Measurements from ENCODE around the gene U2AF2. TPM values are rescaled to one million over a fixed set of nuclear protein-coding genes. Genes with fewer than 3 reads are reported as not detected.

U2AF2 gene
- total and polyA plus RNA-seq, 9 of the 15 experiments (the other 6 are each of a cell fraction or from before 2014, with no cell fraction given) = 3.0 to 331 (median 157) TPM

- no peak for TF ChIP-seq HINFP (tag; conservative IDR thresholded peaks at IDR 0.05; ENCODE audit: low read depth)
- TF ChIP-seq CHD4 (IDR thresholded peaks at IDR 0.05; ENCODE audit: insufficient read depth, insufficient replicate concordance, low read depth, low read length, poor library complexity, severe bottlenecking) = peak; percentile 75
- no peak for TF ChIP-seq ZNF311 (CRISPR knock-in tag; IDR thresholded peaks at IDR 0.05)
- no peak for TF ChIP-seq NR2F6 (CRISPR knock-in tag; IDR thresholded peaks at IDR 0.05)
- TF ChIP-seq CTBP1 (IDR thresholded peaks at IDR 0.05; ENCODE audit: borderline replicate concordance) = peak; percentile 50; the same call in 1 of the 2 replicates
- no peak for TF ChIP-seq MCM7 (IDR thresholded peaks at IDR 0.05)
- no peak for TF ChIP-seq ZNF316 (IDR thresholded peaks at IDR 0.05)
- TF ChIP-seq NR4A1 (CRISPR knock-in tag; IDR thresholded peaks at IDR 0.05) = no peak
- peak; percentile 39; the same call in 1 of the 2 replicates for TF ChIP-seq NR4A1 (tag; IDR thresholded peaks at IDR 0.05)
- no peak for TF ChIP-seq ADNP (tag; IDR thresholded peaks at IDR 0.05)
- TF ChIP-seq ZMIZ1 (IDR thresholded peaks at IDR 0.05; ENCODE audit: low read depth in 2 of 2, low read length in 2 of 2) = no peak
- TF ChIP-seq ZBTB9 (CRISPR knock-in tag; IDR thresholded peaks at IDR 0.05) = no peak
- TF ChIP-seq TAF9B (IDR thresholded peaks at IDR 0.05; ENCODE audit: partially characterized antibody) = no peak
- no peak for TF ChIP-seq RREB1 (CRISPR knock-in tag; IDR thresholded peaks at IDR 0.05)
- no peak for TF ChIP-seq ELF1 (tag; IDR thresholded peaks at IDR 0.05)
Measured at GRCh38 chr19:55647732-55648584, 6.9 kb upstream of the U2AF2 start, which contains the start of gene CCDC106 (continued).

Measured in K562 (cell line).